ENCODE data around the gene ST7.
"Not testable (repeated sequence)": the region's sequence is repeated elsewhere in the genome, so short reads cannot be mapped to it uniquely, and the experiment has no call there.

The ST7 gene

DNA sequence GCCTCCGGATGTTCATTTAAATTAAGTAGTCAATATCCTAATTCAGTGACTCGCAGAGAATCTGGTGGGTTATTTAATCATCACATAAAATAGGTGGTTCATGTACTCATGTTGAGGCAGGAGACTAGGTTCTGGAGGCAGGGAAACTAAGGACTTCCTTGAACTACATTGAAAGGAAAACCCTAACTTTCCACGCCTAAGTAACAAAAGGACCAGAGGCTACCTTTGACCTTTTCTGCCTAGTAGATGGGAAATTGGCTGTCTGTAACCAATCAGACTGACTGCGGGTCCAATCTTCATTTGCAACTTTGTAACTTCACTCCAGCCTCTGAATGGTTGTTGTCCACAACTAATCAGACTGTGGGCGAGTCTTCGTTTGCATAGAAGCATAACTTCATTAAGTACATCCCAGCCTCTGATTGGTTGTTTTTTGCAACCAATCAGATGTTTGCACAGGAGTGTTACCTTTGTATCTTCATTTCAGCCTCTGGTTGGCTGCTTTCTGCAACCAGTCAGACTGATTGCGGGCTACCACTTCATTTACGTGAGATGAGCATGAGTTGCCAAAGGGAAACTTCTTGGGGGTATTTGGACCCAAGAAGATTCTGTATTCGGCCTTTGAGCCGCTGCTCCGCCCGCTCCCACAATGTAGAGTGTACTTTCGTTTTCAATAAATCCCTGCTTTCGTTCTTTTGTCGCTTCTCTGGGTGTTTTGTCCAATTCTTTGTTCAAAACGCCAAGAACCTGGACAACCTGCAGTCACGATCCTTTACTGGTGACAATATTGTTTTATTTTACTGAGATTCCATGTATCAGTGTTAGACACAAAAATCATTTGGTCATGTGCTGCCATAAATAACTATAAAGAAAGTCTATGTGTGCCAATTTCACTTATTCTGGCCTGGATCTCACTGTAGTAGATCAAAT, 1.7 kb upstream of the ST7 start:
- no peak for DNase-seq

DNA sequence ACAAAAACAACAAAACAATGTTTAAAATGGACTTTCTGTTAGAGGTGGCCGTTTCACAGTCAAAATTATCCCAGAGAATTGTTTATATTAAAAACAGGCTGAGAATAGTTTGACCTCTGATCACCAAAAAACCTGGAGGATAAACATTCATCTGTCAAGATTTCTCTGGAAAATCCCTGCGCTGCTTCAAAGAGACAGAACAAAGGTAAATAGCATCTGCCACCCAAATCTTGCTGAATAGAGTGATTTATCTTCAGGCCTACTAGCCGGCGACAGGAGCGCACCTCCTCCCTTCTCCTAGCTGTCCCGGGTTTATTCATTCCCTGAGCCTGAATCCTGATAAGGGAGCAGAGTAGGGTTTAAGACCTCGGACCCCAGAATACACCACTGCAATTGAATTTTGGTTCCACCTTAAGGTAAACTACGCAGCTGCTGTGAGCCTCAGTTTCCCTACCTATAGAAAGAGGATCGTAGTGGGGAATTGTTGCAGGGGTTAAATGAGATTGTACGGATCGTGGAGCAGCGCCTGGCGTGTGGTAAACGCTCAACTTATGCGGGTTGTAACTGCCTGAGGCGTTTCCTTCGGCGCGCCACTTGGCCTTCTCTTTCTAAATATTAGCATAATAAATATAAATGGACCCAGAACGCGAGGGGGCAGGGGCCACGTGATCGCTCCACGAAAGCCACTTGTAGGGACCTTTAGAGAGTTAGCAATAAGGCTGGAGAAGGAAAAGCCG, 498 bp upstream of the ST7 start:
- DNase-seq, result no peak

DNA sequence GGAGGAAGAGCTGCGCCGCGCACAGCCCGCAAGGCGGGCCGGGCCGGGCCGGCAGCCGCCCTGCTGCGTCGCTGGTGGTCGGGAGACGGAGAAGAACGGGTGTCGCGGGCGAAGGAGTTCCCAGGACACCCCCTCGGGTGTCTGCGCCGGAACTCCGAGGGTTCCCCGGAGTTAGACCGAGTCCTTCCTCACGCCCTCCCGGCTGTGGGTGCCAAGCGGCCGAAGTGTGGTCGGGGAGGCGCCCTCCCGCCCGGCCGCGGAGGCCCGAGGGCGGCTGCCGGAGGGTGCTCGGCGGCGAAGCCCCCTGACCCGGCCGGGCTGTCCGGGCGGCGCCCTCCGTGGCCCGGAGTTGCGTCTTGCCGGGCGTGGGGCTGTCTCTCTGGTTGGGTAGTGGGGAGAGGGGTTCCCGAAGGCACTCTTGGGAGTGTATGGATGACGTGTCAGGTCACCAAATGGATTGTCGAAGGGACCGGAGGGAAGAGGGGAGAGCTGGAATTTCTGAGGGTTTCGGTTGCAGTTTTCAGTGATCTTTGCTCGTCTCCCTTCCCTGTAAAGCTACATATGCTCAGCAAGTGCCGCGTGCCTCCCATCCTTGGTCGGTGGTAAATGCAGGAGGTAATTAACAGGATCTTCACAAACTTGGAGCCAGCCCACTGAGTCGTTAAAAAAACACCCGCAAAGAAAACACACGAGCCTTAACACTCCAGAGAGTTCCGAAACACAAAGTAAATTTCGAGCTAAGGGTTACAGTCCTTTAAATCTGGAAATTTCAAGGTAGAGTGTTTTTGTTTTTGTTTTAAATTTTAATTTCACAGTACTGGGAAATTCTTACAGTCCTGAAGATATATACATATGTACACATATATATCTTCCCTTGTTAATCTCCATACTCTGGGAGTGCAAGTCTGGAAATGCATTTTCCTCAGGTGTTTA, 871 bp downstream of the ST7 start:
- DNase-seq, result no peak

DNA sequence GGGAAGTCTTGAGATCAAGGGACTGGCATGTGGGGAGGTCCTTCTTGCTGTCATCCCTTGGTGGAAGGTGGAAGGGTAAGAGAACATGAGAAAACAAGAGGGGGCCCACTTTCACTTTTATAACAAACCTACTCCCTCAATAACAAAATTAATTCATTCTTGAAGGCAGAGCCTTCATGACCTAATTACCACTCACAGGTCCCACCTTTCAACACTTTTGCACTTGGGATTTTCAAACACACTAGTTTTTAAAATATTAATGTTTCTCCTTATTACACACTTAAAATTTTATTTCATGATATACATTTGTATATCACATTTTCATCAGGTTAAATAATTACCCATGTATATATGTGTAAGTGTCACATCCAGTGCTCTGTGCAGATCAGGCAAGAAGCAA, 2.0 kb downstream of the ST7 start:
- no peak for DNase-seq

DNA sequence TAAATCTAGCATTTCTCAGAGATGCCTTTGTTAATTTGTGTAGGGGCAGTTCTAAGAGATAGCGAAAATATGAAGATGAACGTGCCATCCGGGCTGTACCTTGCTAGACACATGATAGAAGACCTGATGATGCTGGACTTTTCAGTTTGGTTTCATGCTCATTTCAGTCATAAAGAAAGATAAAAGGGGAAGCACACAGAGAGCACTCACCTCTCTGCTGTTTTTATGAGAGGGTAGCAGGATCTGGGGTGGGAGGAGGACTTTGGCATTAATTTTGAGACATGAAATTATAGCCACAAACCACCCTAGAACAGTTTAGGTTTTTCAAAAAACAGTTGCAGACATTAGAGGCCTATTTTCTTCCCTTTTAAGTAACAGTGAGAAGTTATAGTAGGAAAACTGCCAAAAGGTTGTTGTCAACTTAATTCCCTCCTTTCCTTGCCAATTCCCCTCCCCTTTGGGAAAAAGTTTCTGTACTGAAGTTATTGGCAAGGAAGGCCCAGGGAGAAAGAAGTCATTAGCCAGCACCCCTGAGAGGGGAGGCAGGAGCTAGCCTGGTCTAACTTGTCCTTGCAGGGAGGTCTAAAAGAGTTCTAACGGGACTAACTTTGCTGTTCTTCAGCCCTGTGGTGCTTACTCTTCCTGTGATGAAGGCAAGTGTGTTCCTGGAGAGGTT, 2.6 kb downstream of the ST7 start:
- DNase-seq, result no peak

DNA sequence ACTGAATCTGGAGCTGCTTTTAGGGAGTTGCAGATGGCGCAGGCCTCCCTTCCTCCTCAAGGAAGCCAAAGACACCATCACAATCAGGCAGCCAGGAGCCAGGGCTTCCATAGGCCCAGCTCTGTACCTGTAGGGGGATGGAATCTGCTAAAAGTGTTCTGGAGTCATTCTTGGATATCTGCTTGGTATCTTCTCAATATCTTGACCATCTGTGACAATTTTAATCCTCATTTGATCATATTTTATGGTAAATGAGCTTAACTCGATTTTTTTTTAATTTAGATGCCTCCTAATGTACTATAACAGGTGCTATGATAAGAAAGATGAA, 3.1 kb downstream of the ST7 start:
- no peak for DNase-seq

DNA sequence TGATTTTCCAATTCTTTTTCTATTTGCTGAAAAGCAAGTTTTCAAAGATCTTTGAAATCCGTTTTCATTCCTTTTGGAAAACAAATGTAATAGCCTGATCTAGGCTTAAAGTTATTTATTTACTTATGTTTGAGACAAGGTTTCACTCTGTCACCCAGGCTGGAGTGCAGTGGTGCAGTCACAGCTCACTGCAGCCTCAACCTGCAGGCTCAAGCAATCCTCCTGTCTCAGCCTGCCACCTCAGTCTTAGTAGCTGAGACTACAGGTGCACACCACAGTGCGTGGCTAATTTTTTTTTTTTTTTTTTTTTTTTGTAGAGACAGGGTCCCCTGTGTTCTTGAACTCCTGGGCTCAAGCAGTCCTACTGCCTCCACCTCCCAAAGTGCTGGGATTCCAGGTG, 4.6 kb downstream of the ST7 start:
- DNase-seq, result no peak

DNA sequence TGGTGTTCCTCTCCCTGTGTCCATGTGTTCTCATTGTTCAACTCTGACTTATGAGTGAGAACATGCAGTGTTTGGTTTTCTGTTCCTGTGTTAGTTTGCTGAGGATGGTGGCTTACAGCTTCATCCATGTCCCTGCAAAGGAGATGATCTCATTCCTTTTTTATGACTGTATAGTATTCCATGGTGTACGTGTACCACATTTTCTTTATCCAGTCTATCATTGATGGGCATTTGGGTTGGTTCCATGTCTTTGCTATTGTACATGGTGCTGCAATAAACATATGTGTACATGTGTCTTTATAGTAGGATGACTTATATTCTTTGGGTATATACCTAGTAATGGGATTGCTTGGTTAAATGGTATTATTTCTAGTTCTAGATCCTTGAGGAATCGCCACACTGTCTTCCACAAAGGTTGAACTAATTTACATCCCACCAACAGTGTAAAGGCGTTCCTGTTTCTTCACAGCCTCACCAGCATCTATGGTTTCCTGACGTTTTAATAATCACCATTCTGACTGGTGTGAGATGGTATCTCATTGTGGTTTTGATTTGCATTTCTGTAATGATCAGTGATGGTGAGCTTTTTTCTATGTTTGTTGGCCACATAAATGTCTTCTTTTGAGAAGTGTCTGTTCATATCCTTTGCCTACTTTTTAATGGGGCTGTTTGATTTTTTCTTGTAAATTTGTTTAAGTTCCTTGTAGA, 8.8 kb downstream of the ST7 start:
- not testable (repeated sequence) for DNase-seq

DNA sequence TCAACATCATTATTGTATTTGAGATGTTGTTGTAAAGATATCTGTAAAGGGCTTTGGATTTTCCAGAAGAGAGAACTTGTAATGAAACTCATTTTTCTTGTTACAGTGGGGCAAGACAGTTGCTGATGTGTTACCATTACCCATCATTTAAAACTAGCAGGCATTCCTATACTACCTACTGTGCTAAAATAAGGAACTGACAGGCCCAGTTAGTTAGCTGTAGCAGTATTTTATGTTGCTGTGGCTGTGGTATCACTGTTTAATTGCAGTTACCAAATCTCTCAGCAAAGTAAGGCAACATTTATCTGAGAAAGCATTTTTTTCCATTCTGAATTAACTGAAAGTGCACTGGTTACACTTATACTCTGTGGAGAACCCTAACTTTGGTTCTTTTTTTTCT, 9.9 kb downstream of the ST7 start:
- no peak for DNase-seq

DNA sequence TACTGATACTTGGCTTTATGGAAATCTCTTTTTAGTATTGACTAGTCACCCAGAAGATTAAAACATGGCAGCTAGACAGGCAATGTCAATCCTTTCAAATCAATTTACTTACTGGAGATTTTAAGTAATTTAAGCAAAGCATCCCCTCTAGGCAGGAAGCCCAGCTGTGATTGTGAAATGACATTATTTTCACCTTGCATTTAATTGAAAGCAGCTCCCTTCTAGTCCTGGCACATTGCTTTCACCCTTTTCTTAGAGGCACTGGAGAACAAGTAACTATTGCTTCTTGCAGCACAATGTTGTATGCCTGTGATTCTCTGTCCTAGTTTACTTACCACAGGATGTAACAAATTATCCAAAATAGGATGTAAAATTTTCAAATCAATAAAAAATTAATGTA, 13.3 kb downstream of the ST7 start:
- DNase-seq, result no peak

DNA sequence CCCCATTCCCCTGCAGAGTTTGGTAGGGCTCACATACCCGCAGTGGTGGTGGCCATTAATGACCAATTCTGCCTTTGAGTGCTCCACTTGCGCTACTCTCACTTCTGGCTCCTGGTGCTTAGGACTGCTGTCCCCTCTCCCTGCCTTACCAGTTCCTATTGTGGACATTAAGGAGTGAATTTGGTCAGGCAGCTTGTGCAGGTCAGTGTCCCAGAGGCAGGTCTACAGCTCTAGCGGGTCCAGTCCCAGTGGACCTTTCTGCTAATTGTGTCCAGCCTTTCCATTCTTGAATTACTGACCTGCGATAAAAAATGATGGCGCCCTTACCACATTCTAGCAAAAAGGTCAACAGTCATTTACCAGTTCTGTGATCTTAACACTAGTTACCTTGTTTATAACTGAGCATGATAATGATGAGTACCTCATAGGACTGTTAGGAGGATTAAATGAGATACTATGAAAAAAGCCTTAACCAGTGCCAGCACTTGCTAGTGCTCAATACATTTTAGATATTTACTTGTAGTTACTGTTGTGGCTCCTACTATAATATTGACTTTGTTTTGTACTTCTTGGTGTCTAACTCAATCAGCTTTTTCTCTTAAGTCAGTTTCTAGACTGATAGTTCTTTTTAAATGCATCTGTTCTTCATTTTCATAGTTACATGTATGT, 14.1 kb downstream of the ST7 start:
- no peak for DNase-seq

DNA sequence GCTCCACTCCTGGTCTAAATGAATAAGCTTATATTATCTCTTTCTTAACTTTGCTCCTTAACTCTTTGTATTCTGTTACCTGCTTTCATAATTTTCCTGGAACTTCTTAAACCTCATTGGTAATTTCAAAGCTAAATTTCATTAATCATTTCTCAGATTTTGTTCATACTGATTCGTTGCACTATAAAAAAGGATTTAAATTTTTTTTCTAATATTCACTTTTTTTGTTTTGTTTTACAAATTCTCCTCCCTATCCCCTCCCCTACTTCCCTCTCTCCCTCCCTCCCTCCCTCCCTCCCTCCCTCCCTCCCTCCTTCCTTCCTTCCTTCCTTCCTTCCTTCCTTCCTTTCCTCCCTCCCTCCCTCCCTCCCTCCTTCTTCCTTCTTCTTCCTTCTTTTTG, 14.7 kb downstream of the ST7 start:
- DNase-seq, result no peak

DNA sequence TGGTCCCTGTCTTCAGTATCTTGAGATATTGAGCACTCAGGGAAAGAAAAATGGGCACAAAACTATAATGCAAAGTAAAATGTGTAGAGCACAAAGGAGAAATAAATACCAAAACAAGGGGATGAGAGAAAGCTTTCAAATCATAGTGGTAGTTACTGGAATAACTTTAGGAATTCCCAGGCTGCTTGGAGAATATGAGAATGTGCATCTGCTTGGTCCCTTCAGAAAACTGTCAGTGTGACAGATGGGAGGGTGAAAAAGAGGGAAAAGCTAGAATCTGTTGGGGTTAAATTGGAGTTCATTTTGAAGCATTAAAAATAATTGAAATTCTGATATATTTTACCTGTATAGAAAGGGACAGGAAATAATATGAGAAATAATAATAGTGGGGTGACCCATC, 15.3 kb downstream of the ST7 start:
- DNase-seq, result no peak

DNA sequence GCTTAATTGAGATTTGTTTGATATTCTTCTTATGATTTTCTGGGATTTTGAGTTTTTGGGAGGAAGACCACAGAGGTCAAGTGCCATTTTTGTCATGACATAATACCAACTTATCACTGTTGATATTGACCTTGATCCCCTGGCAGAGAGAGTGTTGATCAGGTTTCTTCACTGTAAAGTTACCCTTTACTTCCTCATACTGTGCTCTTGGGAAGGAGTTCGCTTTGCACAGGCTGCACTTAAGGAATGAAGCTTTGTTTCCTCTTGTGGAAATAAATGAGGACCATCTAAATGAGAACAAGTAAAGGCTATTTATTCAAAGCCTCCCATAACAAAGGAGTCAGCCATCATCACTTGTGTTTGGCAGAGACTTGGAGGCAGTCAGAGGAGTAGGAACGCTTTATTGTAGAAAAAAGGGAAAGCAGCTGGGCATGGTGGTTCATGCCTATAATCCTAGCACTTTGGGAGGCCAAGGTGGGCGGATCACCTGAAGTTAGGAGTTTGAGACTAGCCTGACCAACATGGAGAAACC, 16.1 kb downstream of the ST7 start:
- no peak for DNase-seq

DNA sequence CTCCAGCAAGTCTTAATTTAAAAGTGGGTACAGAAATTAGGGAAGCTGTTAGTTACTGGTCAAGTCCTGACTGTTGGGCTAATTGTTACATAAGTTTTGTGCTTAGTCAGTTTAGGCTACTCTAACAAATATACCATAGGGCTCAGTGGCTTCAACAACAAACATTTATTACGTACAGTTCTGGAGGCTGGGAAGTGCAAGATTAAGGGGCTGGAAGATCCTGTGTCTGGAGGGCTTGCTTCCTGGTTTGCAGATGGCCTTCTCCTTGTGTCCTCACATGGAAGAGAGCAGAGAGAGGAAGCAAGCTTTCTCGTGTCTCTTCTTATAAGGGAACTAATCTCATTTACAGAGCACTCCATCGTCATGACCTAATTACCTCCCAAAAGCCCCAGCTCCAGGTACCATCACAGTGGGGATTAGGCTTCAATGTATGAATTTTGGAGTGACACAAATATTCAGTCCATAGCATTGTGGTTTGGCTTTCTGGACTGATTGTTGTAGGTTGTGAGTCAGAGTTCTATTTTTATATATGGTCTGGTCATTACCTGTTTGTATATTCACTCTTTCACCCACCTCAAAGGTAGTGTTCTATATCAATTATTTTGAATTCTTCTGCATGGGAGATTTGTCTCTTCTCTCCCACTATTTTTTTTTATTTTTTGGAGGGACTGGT, 17.1 kb downstream of the ST7 start:
- DNase-seq, result no peak

DNA sequence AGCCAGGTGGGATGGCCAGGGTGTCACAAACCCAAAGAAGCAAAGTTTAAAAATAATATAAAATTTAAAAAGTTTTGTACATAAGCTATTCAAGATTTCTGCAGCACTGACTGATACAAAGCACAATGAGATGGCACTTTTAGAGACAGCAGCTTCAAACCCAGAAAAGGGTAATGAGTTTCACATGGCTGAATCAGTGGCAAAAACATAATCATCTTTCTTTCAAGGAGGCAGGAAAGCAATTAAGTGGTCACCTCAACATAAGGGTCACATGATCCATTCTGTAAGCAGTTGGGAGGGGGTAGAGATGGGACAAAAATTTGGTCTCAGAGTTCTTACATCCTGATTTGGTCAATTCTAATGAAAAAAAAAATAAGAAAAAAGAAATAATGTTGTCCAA, 17.9 kb downstream of the ST7 start:
- DNase-seq, result not testable (repeated sequence)

DNA sequence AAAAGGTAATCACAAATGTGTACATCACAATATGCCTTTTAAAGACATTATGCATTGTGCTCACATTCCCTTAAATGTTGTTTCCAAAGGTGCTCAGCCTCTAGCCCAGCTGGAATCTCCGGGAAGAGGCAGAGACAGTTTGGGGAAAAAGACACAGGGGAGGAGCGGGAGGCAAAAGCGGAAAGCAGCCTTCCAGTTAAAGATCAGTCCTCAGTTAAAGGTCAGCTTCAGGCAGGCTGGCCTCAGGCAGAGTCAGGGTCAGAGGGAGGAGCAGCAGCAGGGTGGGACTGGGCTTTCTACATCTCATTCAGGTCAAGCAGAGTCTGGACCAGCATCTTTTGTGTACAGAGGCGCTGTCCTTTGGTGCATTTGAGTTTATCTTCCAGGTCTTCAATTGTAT, 18.6 kb downstream of the ST7 start:
- no peak for DNase-seq

DNA sequence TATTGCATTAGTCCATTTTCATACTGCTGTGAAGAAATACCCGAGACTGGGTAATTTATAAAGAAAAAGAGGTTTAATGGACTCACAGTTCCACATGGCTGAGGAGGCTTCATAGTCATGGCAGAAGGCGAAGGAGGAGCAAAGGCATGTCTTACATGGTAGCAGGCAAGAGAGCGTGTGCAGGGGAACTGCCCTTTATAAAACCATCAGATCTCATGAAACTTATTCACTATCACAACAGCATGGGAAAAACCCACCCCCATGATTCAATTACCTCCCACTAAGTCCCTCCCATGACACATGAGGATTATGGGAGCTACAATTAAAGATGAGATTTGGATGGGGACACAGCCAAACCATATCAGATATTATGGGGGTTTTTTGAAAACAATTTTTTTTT, 21.7 kb downstream of the ST7 start:
- DNase-seq, result not testable (repeated sequence)

DNA sequence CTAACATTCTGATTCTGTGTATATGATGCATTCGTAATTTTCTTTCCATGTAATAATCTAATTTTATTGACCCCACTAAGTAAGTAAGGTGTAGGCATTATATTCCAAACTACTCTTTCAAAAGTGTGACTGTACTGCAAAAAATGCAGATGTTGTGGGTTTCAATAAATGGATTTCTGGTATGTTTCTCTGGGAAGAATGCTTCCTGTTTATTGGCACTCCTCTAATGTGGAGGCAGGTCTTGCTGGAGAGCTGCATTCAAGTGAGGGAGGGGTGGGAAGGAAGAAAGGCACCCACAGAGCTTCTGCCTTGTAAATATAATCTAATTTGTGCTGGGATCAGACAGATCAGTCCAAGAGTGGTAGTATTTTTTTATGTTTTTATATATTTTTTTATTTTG, 23.9 kb downstream of the ST7 start:
- DNase-seq, result no peak

DNA sequence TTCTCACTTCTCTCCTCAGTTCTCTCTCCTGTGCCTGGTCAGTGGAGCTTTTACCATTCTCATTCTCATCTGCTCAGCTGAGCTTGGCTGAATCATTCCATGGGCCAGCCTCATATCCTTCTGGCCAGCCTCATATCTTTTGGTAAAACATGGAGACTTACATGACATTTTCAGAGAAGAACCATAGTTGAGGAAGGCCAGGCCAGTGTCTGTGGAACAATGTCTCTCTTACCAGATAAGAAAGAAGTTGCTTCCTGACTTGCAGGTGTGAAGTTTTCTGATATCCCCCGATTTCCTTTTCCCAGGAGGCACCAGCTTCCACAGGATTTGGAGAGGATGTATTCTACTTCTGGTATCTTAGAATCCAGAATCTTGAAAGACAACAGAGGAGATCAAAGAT, 24.7 kb downstream of the ST7 start:
- no peak for DNase-seq

DNA sequence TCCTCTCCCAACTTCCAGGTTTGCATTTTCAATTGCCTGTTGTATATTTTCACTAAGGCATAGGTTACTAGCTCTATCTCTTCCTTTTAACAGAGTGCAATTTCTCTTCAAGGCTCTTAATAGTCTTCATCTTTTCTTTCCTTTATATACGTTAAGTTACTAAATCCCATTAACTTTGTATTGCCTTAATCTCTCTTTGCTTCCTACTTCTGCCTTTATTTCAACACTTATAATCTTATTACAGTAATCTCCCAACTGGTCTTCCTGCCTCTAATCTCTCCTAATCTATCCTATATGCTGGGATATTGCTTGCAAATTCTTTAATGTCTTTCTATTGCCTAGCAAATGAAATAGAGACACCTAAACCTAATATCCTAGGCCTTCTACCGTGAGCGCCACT, 26.1 kb downstream of the ST7 start:
- no peak for DNase-seq
